GM21737 (cell line): ENCODE measurements around the gene SORD.
"Not testable (repeated sequence)": the region's sequence is repeated elsewhere in the genome, so short reads cannot be mapped to it uniquely, and the experiment has no call there.

Source experiments
- ATAC-seq: cut with Tn5 transposase; IDR thresholded peaks from one replicate; pipeline ENCODE4 v1.9.1; 2021; ENCODE audit warnings: mild to moderate bottlenecking, moderate library complexity; ENCODE audit not compliant: unreplicated experiment

SORD gene

GRCh38 chr15:45023659-45024225, 747 bp downstream of the SORD start:
- ATAC-seq, result no peak

- ATAC-seq, result not testable (repeated sequence)
These were observed 1.7 kb downstream of the SORD start for GRCh38 chr15:45024649-45025048.

- not testable (repeated sequence) for ATAC-seq
These were observed 2.6 kb downstream of the SORD start for GRCh38 chr15:45025627-45026026.

GRCh38 chr15:45026651-45027190, 3.7 kb downstream of the SORD start:
- no peak for ATAC-seq

- ATAC-seq, result no peak
These were observed 4.2 kb downstream of the SORD start for GRCh38 chr15:45027220-45027619.

- no peak for ATAC-seq
These were observed 7.7 kb downstream of the SORD start for GRCh38 chr15:45030743-45031142.

GRCh38 chr15:45031522-45032028, 8.6 kb downstream of the SORD start:
- not testable (repeated sequence) for ATAC-seq

GRCh38 chr15:45032501-45032900, 9.5 kb downstream of the SORD start:
- not testable (repeated sequence) for ATAC-seq

- ATAC-seq, result not testable (repeated sequence)
These were observed 11.1 kb downstream of the SORD start for GRCh38 chr15:45034087-45034486.

- ATAC-seq, result not testable (repeated sequence)
These were observed 11.8 kb downstream of the SORD start for GRCh38 chr15:45034600-45035375.

GRCh38 chr15:45036812-45037781, 14.1 kb downstream of the SORD start:
- peak; percentile 84 for ATAC-seq

GRCh38 chr15:45037936-45038335, 14.9 kb downstream of the SORD start:
- no peak for ATAC-seq

GRCh38 chr15:45040396-45040795, 17.4 kb downstream of the SORD start:
- ATAC-seq, result not testable (repeated sequence)

GRCh38 chr15:45041538-45041937, 18.5 kb downstream of the SORD start:
- ATAC-seq, result not testable (repeated sequence)

- ATAC-seq, result not testable (repeated sequence)
These were observed 19.9 kb downstream of the SORD start for GRCh38 chr15:45042859-45043258.

GRCh38 chr15:45044270-45044669, 21.3 kb downstream of the SORD start:
- not testable (repeated sequence) for ATAC-seq

GRCh38 chr15:45048449-45048793, 25.4 kb downstream of the SORD start:
- not testable (repeated sequence) for ATAC-seq

GRCh38 chr15:45048794-45049631, 26.0 kb downstream of the SORD start:
- ATAC-seq, result no peak

GRCh38 chr15:45050587-45050986, 27.6 kb downstream of the SORD start:
- ATAC-seq, result no peak

- not testable (repeated sequence) for ATAC-seq
These were observed 29.7 kb downstream of the SORD start for GRCh38 chr15:45052676-45053075.
